ENCODE measurements around the gene OVCA2.
A peak's percentile ranks its signal among the peaks of the same experiment; 100 is the strongest.

OVCA2 gene

GRCh38 chr17:2067048-2067561 is 25.3 kb downstream of the OVCA2 start:
- no peak for DNase-seq

- DNase-seq = no peak
Observed at GRCh38 chr17:2067608-2068024, 25.8 kb downstream of the OVCA2 start.

- no peak for DNase-seq
Observed at GRCh38 chr17:2068031-2068518, 26.3 kb downstream of the OVCA2 start.

GRCh38 chr17:2068519-2069051 is 26.8 kb downstream of the OVCA2 start:
- no peak for DNase-seq

- DNase-seq = peak; percentile 80
Observed at GRCh38 chr17:2070241-2071023, 28.6 kb downstream of the OVCA2 start.

GRCh38 chr17:2071024-2071385 is 29.2 kb downstream of the OVCA2 start:
- no peak for DNase-seq

GRCh38 chr17:2071455-2072281 is 29.8 kb downstream of the OVCA2 start:
- no peak for DNase-seq

- no peak for DNase-seq
Observed at GRCh38 chr17:2074919-2075318, 33.1 kb downstream of the OVCA2 start.

- no peak for DNase-seq
Observed at GRCh38 chr17:2075336-2076086, 33.7 kb downstream of the OVCA2 start.

GRCh38 chr17:2076087-2076984 is 34.5 kb downstream of the OVCA2 start:
- no peak for DNase-seq

GRCh38 chr17:2077040-2077439 is 35.2 kb downstream of the OVCA2 start:
- DNase-seq = no peak

- no peak for DNase-seq
Observed at GRCh38 chr17:2081564-2081963, 39.7 kb downstream of the OVCA2 start.

- no peak for DNase-seq
Observed at GRCh38 chr17:2082003-2082781, 40.4 kb downstream of the OVCA2 start.

- DNase-seq = no peak
Observed at GRCh38 chr17:2083613-2084035, 41.8 kb downstream of the OVCA2 start.

GRCh38 chr17:2084036-2084765 is 42.4 kb downstream of the OVCA2 start:
- no peak for DNase-seq

GRCh38 chr17:2084766-2085647 is 43.2 kb downstream of the OVCA2 start:
- no peak for DNase-seq

GRCh38 chr17:2085648-2085949 is 43.8 kb downstream of the OVCA2 start:
- DNase-seq = no peak

- no peak for DNase-seq
Observed at GRCh38 chr17:2086306-2086705, 44.5 kb downstream of the OVCA2 start.

- DNase-seq = peak; percentile 63
Observed at GRCh38 chr17:2087597-2088211, 45.9 kb downstream of the OVCA2 start.

All from stimulated activated naive CD4-positive, alpha-beta T cell treated with Interleukin-2 at 50 U/mL for 16 hours (primary cell).